ENCODE results near the gene ACTRT2. TPM values are rescaled to one million over a fixed set of nuclear protein-coding genes. Genes with fewer than 3 reads are reported as not detected.

ACTRT2 gene
- total RNA-seq, 1 donor from 2014 or later, result not detected

- Histone ChIP-seq H3K4me3 (no peak overlapping the region), H3K4me1 (no peaks in the 10 kb centered on the region), H3K36me3 (no peaks in the 10 kb centered on the region), H3K27ac (replicated peaks) (no peak overlapping the region), H3K9me3 (replicated peaks) (no peaks in the 10 kb centered on the region), H3K27me3 (ENCODE audit: low read depth) (peaks cover 25% of the 10 kb centered on the region)
- DNase-seq, result peak; percentile 2
- intact Hi-C loops (cut with micrococcal nuclease), result no loop called here
- TF ChIP-seq CTCF (IDR thresholded peaks at IDR 0.05; ENCODE audit: borderline replicate concordance), result no peak
Observed at GRCh38 chr1:3022976-3023375, 1.7 kb downstream of the ACTRT2 start.

GRCh38 chr1:3024019-3024418, 2.8 kb downstream of the ACTRT2 start:
- Histone ChIP-seq H3K27me3 (ENCODE audit: low read depth) (peaks cover 31% of the 10 kb centered on the region), H3K4me3 (no peak overlapping the region), H3K4me1 (no peaks in the 10 kb centered on the region), H3K27ac (replicated peaks) (no peak overlapping the region), H3K9me3 (replicated peaks) (no peaks in the 10 kb centered on the region), H3K36me3 (no peaks in the 10 kb centered on the region)
- TF ChIP-seq CTCF (IDR thresholded peaks at IDR 0.05; ENCODE audit: borderline replicate concordance), result peak; percentile 17
- intact Hi-C loops (cut with micrococcal nuclease), result no loop called here
- no peak for DNase-seq

- Histone ChIP-seq H3K27me3 (ENCODE audit: low read depth) (peaks cover 33% of the 10 kb centered on the region), H3K4me1 (no peaks in the 10 kb centered on the region), H3K27ac (replicated peaks) (no peak overlapping the region), H3K9me3 (replicated peaks) (no peaks in the 10 kb centered on the region), H3K4me3 (no peak overlapping the region), H3K36me3 (no peaks in the 10 kb centered on the region)
- no peak for TF ChIP-seq CTCF (IDR thresholded peaks at IDR 0.05; ENCODE audit: borderline replicate concordance)
- intact Hi-C loops (cut with micrococcal nuclease), result no loop called here
- no peak for DNase-seq
Observed at GRCh38 chr1:3024588-3024987, 3.3 kb downstream of the ACTRT2 start.

GRCh38 chr1:3026124-3026523, 4.9 kb downstream of the ACTRT2 start:
- Histone ChIP-seq H3K4me3 (no peak overlapping the region), H3K27me3 (ENCODE audit: low read depth) (peaks cover 45% of the 10 kb centered on the region), H3K9me3 (replicated peaks) (no peaks in the 10 kb centered on the region), H3K27ac (replicated peaks) (no peak overlapping the region), H3K36me3 (no peaks in the 10 kb centered on the region), H3K4me1 (no peaks in the 10 kb centered on the region)
- intact Hi-C loops (cut with micrococcal nuclease), result no loop called here
- DNase-seq, result no peak
- TF ChIP-seq CTCF (IDR thresholded peaks at IDR 0.05; ENCODE audit: borderline replicate concordance), result no peak

GRCh38 chr1:3026581-3027391, 5.5 kb downstream of the ACTRT2 start:
- intact Hi-C loops (cut with micrococcal nuclease), result no loop called here
- no peak overlapping the region for H3K4me3 ChIP-seq
- no peak for TF ChIP-seq CTCF (IDR thresholded peaks at IDR 0.05; ENCODE audit: borderline replicate concordance)
- H3K4me1 ChIP-seq, result no peaks in the 10 kb centered on the region
- no peak overlapping the region for H3K27ac ChIP-seq (replicated peaks)
- no peaks in the 10 kb centered on the region for H3K9me3 ChIP-seq (replicated peaks)
- DNase-seq, result peak; percentile 9
- H3K27me3 ChIP-seq (ENCODE audit: low read depth), result peaks cover 51% of the 10 kb centered on the region
- no peaks in the 10 kb centered on the region for H3K36me3 ChIP-seq

Measured in left ventricle myocardium inferior (tissue), 1 donor.